GM12878 (cell line): ENCODE results near the gene ATF6. TPM values are rescaled to one million over a fixed set of nuclear protein-coding genes. Genes with fewer than 3 reads are reported as not detected.

Experiments used
- ATF7 ChIP-seq: fragments of 450-650 bp; IDR thresholded peaks from 2 replicates; pipeline ENCODE4 v1.6.1; 2016; ENCODE audit warnings: low read depth, mild to moderate bottlenecking
- CBX3 ChIP-seq: fragments of 200-600 bp; sonication (generic); IDR thresholded peaks from 2 replicates; pipeline ENCODE4 v1.6.1; 2016; ENCODE audit warnings: low read depth, borderline replicate concordance
- CHD2 ChIP-seq: IDR thresholded peaks from 2 replicates; pipeline ENCODE4 v1.6.1; 2011; ENCODE audit warnings: low read depth, low read length, improper control_type of control experiment, borderline replicate concordance
- EED ChIP-seq: sonication (generic); IDR thresholded peaks from 2 replicates; pipeline ENCODE4 v1.6.1; 2016; ENCODE audit warnings: antibody characterized with exemption, low read depth
- JUND ChIP-seq: IDR thresholded peaks from 2 replicates; pipeline ENCODE4 v1.6.1; 2012; ENCODE audit warnings: low read depth, mild to moderate bottlenecking, low read length, improper control_type of control experiment, moderate library complexity
- NBN ChIP-seq: fragments of 450-650 bp; IDR thresholded peaks from 2 replicates; pipeline ENCODE4 v1.6.1; 2016
- NR2C2 ChIP-seq: IDR thresholded peaks from 2 replicates; pipeline ENCODE4 v1.6.1; 2011; ENCODE audit warnings: borderline replicate concordance, low read depth; ENCODE audit not compliant: control insufficient read depth, insufficient read length
- PAX8 ChIP-seq: fragments of 450-650 bp; IDR thresholded peaks from 2 replicates; pipeline ENCODE4 v1.6.1; 2017; ENCODE audit warnings: mild to moderate bottlenecking, moderate library complexity
- polyA plus RNA-seq, 11 experiments: library from polyadenylated mRNA; depleted of rRNA in 4 of 11; unstranded in 6 of 11; stranded (reverse) in 5 of 11; fragments of >200 nt; fragmentation: Nextera tagmentation in 4 of 11; fragmentation: Illumina TruSeq in 1 of 11; extraction: Ambion mirVana in 4 of 11; extraction: Trizol in 1 of 11; gene quantifications; 1 replicate in 1 of 11; 2 replicates in 10 of 11; pipeline versions ENCODE4 v1.2.1 to v1.2.3, GENCODE V29; 2011 to 2016; ENCODE audit warnings: inconsistent platforms in 2 of 11, missing spikeins in 2 of 11, low read depth in 1 of 11
- total RNA-seq, 4 experiments: library from RNA; depleted of rRNA in 3 of 4; stranded (reverse); fragments of >200 nt in 3 of 4; fragmentation: Illumina TruSeq in 1 of 4; extraction: Trizol in 1 of 4; gene quantifications; 2 replicates each; pipeline versions ENCODE4 v1.2.1 to v1.2.3, GENCODE V29; 2013 to 2021
- TF ChIP-seq, protein P1 (sequence below): fragments of 450-650 bp; IDR thresholded peaks from 2 replicates; pipeline ENCODE4 v1.6.1; 2017; ENCODE audit warnings: mild to moderate bottlenecking, moderate library complexity
- TF ChIP-seq, protein P2 (sequence below): fragments of 450-650 bp; IDR thresholded peaks from 2 replicates; pipeline ENCODE4 v1.6.1; 2017; ENCODE audit warnings: antibody characterized with exemption, mild to moderate bottlenecking, moderate library complexity
- TF ChIP-seq, protein P3 (sequence below): fragments of 450-650 bp; IDR thresholded peaks from 2 replicates; pipeline ENCODE4 v1.6.1; 2016; ENCODE audit warnings: mild to moderate bottlenecking

The ATF6 gene
- total and polyA plus RNA-seq, 10 of the 15 experiments (the other 5 are each of a cell fraction or from before 2014, with no cell fraction given) = 7.8 to 24.3 (median 14.7) TPM

DNA sequence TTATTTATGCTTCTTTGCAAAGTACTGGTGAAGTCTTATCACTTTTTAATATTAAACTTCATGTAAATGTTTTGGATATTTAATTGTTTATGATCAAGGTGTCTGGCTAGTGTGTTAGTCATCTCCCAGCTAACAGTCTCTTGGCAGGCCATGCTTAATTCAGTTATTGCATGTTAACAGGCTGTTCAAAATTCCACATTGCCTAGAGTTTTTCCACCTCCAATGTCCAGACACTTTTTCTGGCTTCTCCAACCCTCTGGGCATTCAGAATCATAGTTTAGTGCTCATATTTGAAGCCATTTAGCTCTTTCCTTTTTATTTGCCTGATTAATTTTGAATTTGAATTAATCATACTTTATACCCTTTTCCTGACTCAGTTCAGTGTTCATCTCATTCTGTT is 188.3 kb downstream of the ATF6 start (continued):
- TF ChIP-seq, protein P1, sequence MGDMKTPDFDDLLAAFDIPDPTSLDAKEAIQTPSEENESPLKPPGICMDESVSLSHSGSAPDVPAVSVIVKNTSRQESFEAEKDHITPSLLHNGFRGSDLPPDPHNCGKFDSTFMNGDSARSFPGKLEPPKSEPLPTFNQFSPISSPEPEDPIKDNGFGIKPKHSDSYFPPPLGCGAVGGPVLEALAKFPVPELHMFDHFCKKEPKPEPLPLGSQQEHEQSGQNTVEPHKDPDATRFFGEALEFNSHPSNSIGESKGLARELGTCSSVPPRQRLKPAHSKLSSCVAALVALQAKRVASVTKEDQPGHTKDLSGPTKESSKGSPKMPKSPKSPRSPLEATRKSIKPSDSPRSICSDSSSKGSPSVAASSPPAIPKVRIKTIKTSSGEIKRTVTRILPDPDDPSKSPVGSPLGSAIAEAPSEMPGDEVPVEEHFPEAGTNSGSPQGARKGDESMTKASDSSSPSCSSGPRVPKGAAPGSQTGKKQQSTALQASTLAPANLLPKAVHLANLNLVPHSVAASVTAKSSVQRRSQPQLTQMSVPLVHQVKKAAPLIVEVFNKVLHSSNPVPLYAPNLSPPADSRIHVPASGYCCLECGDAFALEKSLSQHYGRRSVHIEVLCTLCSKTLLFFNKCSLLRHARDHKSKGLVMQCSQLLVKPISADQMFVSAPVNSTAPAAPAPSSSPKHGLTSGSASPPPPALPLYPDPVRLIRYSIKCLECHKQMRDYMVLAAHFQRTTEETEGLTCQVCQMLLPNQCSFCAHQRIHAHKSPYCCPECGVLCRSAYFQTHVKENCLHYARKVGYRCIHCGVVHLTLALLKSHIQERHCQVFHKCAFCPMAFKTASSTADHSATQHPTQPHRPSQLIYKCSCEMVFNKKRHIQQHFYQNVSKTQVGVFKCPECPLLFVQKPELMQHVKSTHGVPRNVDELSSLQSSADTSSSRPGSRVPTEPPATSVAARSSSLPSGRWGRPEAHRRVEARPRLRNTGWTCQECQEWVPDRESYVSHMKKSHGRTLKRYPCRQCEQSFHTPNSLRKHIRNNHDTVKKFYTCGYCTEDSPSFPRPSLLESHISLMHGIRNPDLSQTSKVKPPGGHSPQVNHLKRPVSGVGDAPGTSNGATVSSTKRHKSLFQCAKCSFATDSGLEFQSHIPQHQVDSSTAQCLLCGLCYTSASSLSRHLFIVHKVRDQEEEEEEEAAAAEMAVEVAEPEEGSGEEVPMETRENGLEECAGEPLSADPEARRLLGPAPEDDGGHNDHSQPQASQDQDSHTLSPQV = no peak
- TF ChIP-seq EED = no peak
- no peak for TF ChIP-seq JUND
- TF ChIP-seq, protein P2, sequence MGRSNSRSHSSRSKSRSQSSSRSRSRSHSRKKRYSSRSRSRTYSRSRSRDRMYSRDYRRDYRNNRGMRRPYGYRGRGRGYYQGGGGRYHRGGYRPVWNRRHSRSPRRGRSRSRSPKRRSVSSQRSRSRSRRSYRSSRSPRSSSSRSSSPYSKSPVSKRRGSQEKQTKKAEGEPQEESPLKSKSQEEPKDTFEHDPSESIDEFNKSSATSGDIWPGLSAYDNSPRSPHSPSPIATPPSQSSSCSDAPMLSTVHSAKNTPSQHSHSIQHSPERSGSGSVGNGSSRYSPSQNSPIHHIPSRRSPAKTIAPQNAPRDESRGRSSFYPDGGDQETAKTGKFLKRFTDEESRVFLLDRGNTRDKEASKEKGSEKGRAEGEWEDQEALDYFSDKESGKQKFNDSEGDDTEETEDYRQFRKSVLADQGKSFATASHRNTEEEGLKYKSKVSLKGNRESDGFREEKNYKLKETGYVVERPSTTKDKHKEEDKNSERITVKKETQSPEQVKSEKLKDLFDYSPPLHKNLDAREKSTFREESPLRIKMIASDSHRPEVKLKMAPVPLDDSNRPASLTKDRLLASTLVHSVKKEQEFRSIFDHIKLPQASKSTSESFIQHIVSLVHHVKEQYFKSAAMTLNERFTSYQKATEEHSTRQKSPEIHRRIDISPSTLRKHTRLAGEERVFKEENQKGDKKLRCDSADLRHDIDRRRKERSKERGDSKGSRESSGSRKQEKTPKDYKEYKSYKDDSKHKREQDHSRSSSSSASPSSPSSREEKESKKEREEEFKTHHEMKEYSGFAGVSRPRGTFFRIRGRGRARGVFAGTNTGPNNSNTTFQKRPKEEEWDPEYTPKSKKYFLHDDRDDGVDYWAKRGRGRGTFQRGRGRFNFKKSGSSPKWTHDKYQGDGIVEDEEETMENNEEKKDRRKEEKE = no peak
- no peak for TF ChIP-seq CHD2
- TF ChIP-seq NR2C2 = no peak
- no peak for TF ChIP-seq ATF7
- no peak for TF ChIP-seq PAX8
- TF ChIP-seq, protein P3, sequence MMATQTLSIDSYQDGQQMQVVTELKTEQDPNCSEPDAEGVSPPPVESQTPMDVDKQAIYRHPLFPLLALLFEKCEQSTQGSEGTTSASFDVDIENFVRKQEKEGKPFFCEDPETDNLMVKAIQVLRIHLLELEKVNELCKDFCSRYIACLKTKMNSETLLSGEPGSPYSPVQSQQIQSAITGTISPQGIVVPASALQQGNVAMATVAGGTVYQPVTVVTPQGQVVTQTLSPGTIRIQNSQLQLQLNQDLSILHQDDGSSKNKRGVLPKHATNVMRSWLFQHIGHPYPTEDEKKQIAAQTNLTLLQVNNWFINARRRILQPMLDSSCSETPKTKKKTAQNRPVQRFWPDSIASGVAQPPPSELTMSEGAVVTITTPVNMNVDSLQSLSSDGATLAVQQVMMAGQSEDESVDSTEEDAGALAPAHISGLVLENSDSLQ = no peak
- no peak for TF ChIP-seq NBN
- no peak for TF ChIP-seq CBX3
- TF ChIP-seq, all 136 proteins: peak for 0
